H1 (cell line): ENCODE data around the gene CCDC33. TPM values are rescaled to one million over a fixed set of nuclear protein-coding genes. Genes with fewer than 3 reads are reported as not detected.
A peak's percentile ranks its signal among the peaks of the same experiment; 100 is the strongest.

Experiments used
- CTCF ChIA-PET: fragments of 300-600 bp; sonication (Branson Sonifier 250); formaldehyde crosslinking; loops from one replicate; lab custom pipeline; 2021; ENCODE audit not compliant: partially characterized antibody; lab: Charles Lee
- POLR2A ChIA-PET: fragments of 300-600 bp; sonication (Branson Sonifier 250); formaldehyde crosslinking; loops from one replicate; lab custom pipeline; 2021; ENCODE audit warnings: inconsistent platforms; ENCODE audit not compliant: partially characterized antibody; lab: Charles Lee
- DNase-seq, 2 experiments: peaks; one replicate each; pipeline versions ENCODE4 v3.0.0 to v3.0.0-alpha.2; 2010 to 2022; ENCODE audit warnings: low spot score in 2 of 2, low read depth in 1 of 2, mixed read lengths in 1 of 2
- FAIRE-seq: peaks from 2 replicates; lab custom pipeline; 2011; peaks lifted over from hg19 to GRCh38; lab: Jason Lieb, UNC
- H2AFZ ChIP-seq: 2 replicates; pipeline ENCODE4 v1.8.1; 2012; ENCODE audit warnings: low read length, inconsistent platforms
- H2AK5ac ChIP-seq: 2 replicates; pipeline ENCODE4 v1.6.1; 2013; ENCODE audit warnings: low read depth, low read length
- H2BK120ac ChIP-seq: replicated peaks from 2 replicates; pipeline ENCODE3; 2013; ENCODE audit warnings: low read depth, low read length, inconsistent platforms
- H2BK12ac ChIP-seq: 2 replicates; pipeline ENCODE4 v1.6.1; 2013; ENCODE audit warnings: low read depth, low read length
- H2BK15ac ChIP-seq: 2 replicates; pipeline ENCODE4 v1.6.1; 2013; ENCODE audit warnings: low read length
- H2BK20ac ChIP-seq: 2 replicates; pipeline ENCODE4 v1.6.1; 2013; ENCODE audit warnings: low read length
- H2BK5ac ChIP-seq: 2 replicates; pipeline ENCODE4 v1.6.1; 2013; ENCODE audit warnings: low read depth, low read length
- H3K14ac ChIP-seq: 2 replicates; pipeline ENCODE4 v1.6.1; 2013; ENCODE audit warnings: inconsistent platforms; ENCODE audit not compliant: insufficient read length
- H3K18ac ChIP-seq: 2 replicates; pipeline ENCODE4 v1.6.1; 2013; ENCODE audit warnings: low read length; ENCODE audit errors: extremely low read depth
- H3K23ac ChIP-seq: 2 replicates; pipeline ENCODE4 v1.6.1; 2013; ENCODE audit warnings: inconsistent platforms; ENCODE audit not compliant: insufficient read length
- H3K23me2 ChIP-seq: 2 replicates; pipeline ENCODE4 v1.6.1; 2013; ENCODE audit warnings: low read depth, low read length
- H3K27ac ChIP-seq: 2 replicates; pipeline ENCODE4 v1.6.1; 2011; ENCODE audit warnings: low read depth, low read length, inconsistent platforms
- H3K27me3 ChIP-seq, 4 experiments: replicated peaks in 1 of 4; 1 replicate in 1 of 4; 2 replicates in 3 of 4; pipeline versions ENCODE4 v1.6.1 to v1.8.1; 2011 to 2013; ENCODE audit warnings: low read length in 3 of 4, mild to moderate bottlenecking in 3 of 4, inconsistent platforms in 2 of 4, mixed read lengths in 2 of 4, moderate library complexity in 1 of 4; ENCODE audit not compliant: control insufficient read depth in 3 of 4, insufficient read depth in 3 of 4; ENCODE audit errors: extremely low read depth in 1 of 4
- H3K36me3 ChIP-seq, 4 experiments: 2 replicates each; pipeline versions ENCODE4 v1.6.1 to v1.8.1; 2011 to 2013; ENCODE audit warnings: mild to moderate bottlenecking in 4 of 4, low read length in 3 of 4, moderate library complexity in 2 of 4, control low read depth in 1 of 4, inconsistent platforms in 1 of 4; ENCODE audit not compliant: insufficient read depth in 4 of 4, control insufficient read depth in 2 of 4
- H3K4ac ChIP-seq: replicated peaks from 2 replicates; pipeline ENCODE3; 2013; ENCODE audit warnings: low read length, low read depth, mixed read lengths, inconsistent platforms; ENCODE audit not compliant: insufficient read length
- H3K4me1 ChIP-seq, 4 experiments: replicated peaks in 1 of 4; 1 replicate in 1 of 4; 2 replicates in 3 of 4; pipeline versions ENCODE4 v1.6.1 to v1.8.1; 2011 to 2013; ENCODE audit warnings: low read length in 3 of 4, inconsistent platforms in 2 of 4, mixed read lengths in 1 of 4; ENCODE audit not compliant: insufficient read depth in 4 of 4, control insufficient read depth in 3 of 4
- H3K4me2 ChIP-seq, 2 experiments: 2 replicates each; pipeline versions ENCODE4 v1.6.1 to v1.8.1; 2011 to 2013; ENCODE audit warnings: low read depth in 2 of 2, low read length in 2 of 2, control low read depth in 1 of 2, inconsistent platforms in 1 of 2, mild to moderate bottlenecking in 1 of 2; ENCODE audit not compliant: insufficient read depth in 1 of 2
- H3K4me3 ChIP-seq, 4 experiments: fragments of 200-600, 300-600 bp in 1 of 4; sonication (generic), shearing (Covaris generic), sonication (Bioruptor Twin) in 1 of 4; 2 replicates each; pipeline versions ENCODE4 v1.5.1 to v1.8.1; 2011 to 2016; ENCODE audit warnings: low read length in 4 of 4, low read depth in 3 of 4, control low read depth in 2 of 4, inconsistent platforms in 2 of 4, mild to moderate bottlenecking in 2 of 4, mixed read lengths in 1 of 4, moderate library complexity in 1 of 4; ENCODE audit not compliant: insufficient read depth in 2 of 4; ENCODE audit errors: extremely low read depth in 1 of 4
- H3K56ac ChIP-seq: replicated peaks from 2 replicates; pipeline ENCODE3; 2013; ENCODE audit warnings: low read depth, mild to moderate bottlenecking, mixed read lengths, low read length, inconsistent platforms; ENCODE audit not compliant: insufficient read length
- H3K79me1 ChIP-seq: 2 replicates; pipeline ENCODE4 v1.6.1; 2013; ENCODE audit warnings: low read depth, low read length, control low read depth
- H3K79me2 ChIP-seq, 2 experiments: 2 replicates each; pipeline versions ENCODE4 v1.6.1 to v1.8.1; 2012 to 2013; ENCODE audit warnings: low read length in 2 of 2, mild to moderate bottlenecking in 2 of 2, inconsistent platforms in 1 of 2; ENCODE audit not compliant: insufficient read depth in 2 of 2, control insufficient read depth in 1 of 2
- H3K9ac ChIP-seq, 4 experiments: replicated peaks in 1 of 4; 1 replicate in 1 of 4; 2 replicates in 3 of 4; pipeline versions ENCODE4 v1.6.1 to v1.8.1; 2011 to 2013; ENCODE audit warnings: low read depth in 3 of 4, low read length in 3 of 4, control low read depth in 2 of 4, mild to moderate bottlenecking in 2 of 4, moderate library complexity in 2 of 4, inconsistent platforms in 1 of 4; ENCODE audit errors: extremely low read depth in 1 of 4
- H3K9me3 ChIP-seq, 2 experiments: 2 replicates each; pipeline versions ENCODE4 v1.6.1 to v1.8.1; 2012 to 2013; ENCODE audit warnings: mild to moderate bottlenecking in 2 of 2, moderate library complexity in 2 of 2, control low read depth in 1 of 2, inconsistent platforms in 1 of 2, low read depth in 1 of 2, low read length in 1 of 2, mixed read lengths in 1 of 2; ENCODE audit not compliant: insufficient read depth in 2 of 2
- H4K20me1 ChIP-seq, 2 experiments: replicated peaks in 1 of 2; 2 replicates each; pipeline versions ENCODE3 to v1.8.1; 2011 to 2013; ENCODE audit warnings: inconsistent platforms in 2 of 2, low read length in 2 of 2, mild to moderate bottlenecking in 1 of 2; ENCODE audit not compliant: insufficient read depth in 2 of 2, control insufficient read depth in 1 of 2
- H4K5ac ChIP-seq: 2 replicates; pipeline ENCODE4 v1.6.1; 2013; ENCODE audit warnings: low read length, low read depth, mixed read lengths, inconsistent platforms; ENCODE audit not compliant: insufficient read length
- H4K8ac ChIP-seq: 2 replicates; pipeline ENCODE4 v1.8.0; 2013; ENCODE audit warnings: mild to moderate bottlenecking, moderate library complexity, low read length, inconsistent platforms; ENCODE audit not compliant: insufficient read depth; ENCODE audit errors: extremely low read depth
- H4K91ac ChIP-seq: replicated peaks from 2 replicates; pipeline ENCODE3; 2013; ENCODE audit warnings: low read length, mixed read lengths, inconsistent platforms; ENCODE audit not compliant: insufficient read length
- ASH2L ChIP-seq: fragments of 200-600, 300-600 bp; sonication (generic); IDR thresholded peaks from one replicate; pipeline ENCODE4 v1.7.1; 2017; ENCODE audit warnings: low read length
- RAD21 ChIP-seq, 2 experiments: IDR thresholded peaks in 1 of 2; conservative IDR thresholded peaks in 1 of 2; 2 replicates each; pipeline ENCODE4 v1.6.1; 2011; ENCODE audit warnings: low read depth in 2 of 2, low read length in 2 of 2, improper control_type of control experiment in 1 of 2, inconsistent platforms in 1 of 2, mild to moderate bottlenecking in 1 of 2, moderate library complexity in 1 of 2
- WGBS, 2 experiments: shearing (Covaris generic) in 1 of 2; methylation state at CpG; one replicate each; pipeline versions ENCODE4 v1.1.6 to v1.1.7; 2013 to 2015; ENCODE audit warnings: low lambda C conversion rate in 2 of 2, mixed read lengths in 2 of 2, inconsistent platforms in 1 of 2, low coverage in 1 of 2, missing lambda C conversion rate in 1 of 2; ENCODE audit not compliant: insufficient replicate concordance in 2 of 2, insufficient coverage in 1 of 2, insufficient read length in 1 of 2; ENCODE audit errors: extremely low coverage in 1 of 2, missing lambda C conversion rate in 1 of 2; 5-methylcytosine and 5-hydroxymethylcytosine counted together
- polyA plus RNA-seq, 7 experiments: library from polyadenylated mRNA; depleted of rRNA in 3 of 7; stranded (reverse) in 5 of 7; unstranded in 2 of 7; fragments of >200 nt in 5 of 7; fragments of 200-250 nt in 2 of 7; gene quantifications; 1 replicate in 5 of 7; 2 replicates in 1 of 7; 4 replicates in 1 of 7; pipeline versions ENCODE4 v1.2.1 to v1.2.3, GENCODE V29; 2011 to 2013; ENCODE audit warnings: missing spikeins in 2 of 7, mixed read lengths in 2 of 7
- total RNA-seq: library from RNA; stranded (reverse); fragmentation: NEBNext Ultra II Directional; extraction: Animal tissue kit (Norgen Biotek cat#: 25700); gene quantifications from 2 replicates; pipeline ENCODE4 v1.2.1, GENCODE V29; 2021
- TF ChIP-seq, protein P1 (sequence below), 3 experiments: IDR thresholded peaks; 1 replicate in 2 of 3; 2 replicates in 1 of 3; pipeline versions ENCODE4 v1.5.1 to v1.6.1; 2011; ENCODE audit warnings: low read length in 3 of 3, mild to moderate bottlenecking in 3 of 3, inconsistent platforms in 2 of 3, low read depth in 1 of 3, moderate library complexity in 1 of 3; ENCODE audit not compliant: insufficient read depth in 1 of 3; ENCODE audit errors: control extremely low read depth in 1 of 3

Gene CCDC33
- total and polyA plus RNA-seq, 2 of the 8 experiments (the other 6 are each of a cell fraction or from before 2014, with no cell fraction given) = 2.0 to 2.7 TPM

- H3K4me3 ChIP-seq = peak overlapping the region in 1 of 4 experiments; percentile 74; a peak in 3 of 8 replicates
- H3K9me3 ChIP-seq = no peaks in the 10 kb centered on the region
- H3K18ac ChIP-seq = no peak overlapping the region; the same call in 1 of the 2 replicates
- no peak overlapping the region for H3K56ac ChIP-seq
- H3K23me2 ChIP-seq = peaks cover 6% of the 10 kb centered on the region; the same call in 1 of the 2 replicates
- no peak overlapping the region for H4K91ac ChIP-seq
- peaks cover 0 to 3% (median 0%) of the 10 kb centered on the region in 4 experiments; a peak in 3 of 7 replicates for H3K27me3 ChIP-seq
- H2AFZ ChIP-seq = no peak overlapping the region; the same call in 1 of the 2 replicates
- H4K8ac ChIP-seq = no peak overlapping the region
- H2BK5ac ChIP-seq = 0 out of 2 replicates have a peak overlapping the region, but pooled peaks have one; percentile 92
- H2BK15ac ChIP-seq = 0 out of 2 replicates have a peak overlapping the region, but pooled peaks have one; percentile 97
- no peak overlapping the region for H3K9ac ChIP-seq
- H3K14ac ChIP-seq = no peak overlapping the region
- peak; percentile 48 for FAIRE-seq
- TF ChIP-seq, protein P1, sequence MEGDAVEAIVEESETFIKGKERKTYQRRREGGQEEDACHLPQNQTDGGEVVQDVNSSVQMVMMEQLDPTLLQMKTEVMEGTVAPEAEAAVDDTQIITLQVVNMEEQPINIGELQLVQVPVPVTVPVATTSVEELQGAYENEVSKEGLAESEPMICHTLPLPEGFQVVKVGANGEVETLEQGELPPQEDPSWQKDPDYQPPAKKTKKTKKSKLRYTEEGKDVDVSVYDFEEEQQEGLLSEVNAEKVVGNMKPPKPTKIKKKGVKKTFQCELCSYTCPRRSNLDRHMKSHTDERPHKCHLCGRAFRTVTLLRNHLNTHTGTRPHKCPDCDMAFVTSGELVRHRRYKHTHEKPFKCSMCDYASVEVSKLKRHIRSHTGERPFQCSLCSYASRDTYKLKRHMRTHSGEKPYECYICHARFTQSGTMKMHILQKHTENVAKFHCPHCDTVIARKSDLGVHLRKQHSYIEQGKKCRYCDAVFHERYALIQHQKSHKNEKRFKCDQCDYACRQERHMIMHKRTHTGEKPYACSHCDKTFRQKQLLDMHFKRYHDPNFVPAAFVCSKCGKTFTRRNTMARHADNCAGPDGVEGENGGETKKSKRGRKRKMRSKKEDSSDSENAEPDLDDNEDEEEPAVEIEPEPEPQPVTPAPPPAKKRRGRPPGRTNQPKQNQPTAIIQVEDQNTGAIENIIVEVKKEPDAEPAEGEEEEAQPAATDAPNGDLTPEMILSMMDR (IDR thresholded peaks at IDR 0.05; ENCODE audit: control extremely low read depth in 1 of 3, insufficient read depth in 1 of 3, low read depth in 1 of 3, low read length in 3 of 3) = peak; percentile 72 to 93 (median 73)
- TF ChIP-seq ASH2L (no peak), RAD21 (IDR thresholded peaks at IDR 0.05 in 1 of 2, conservative IDR thresholded peaks at IDR 0.05 in 1 of 2; ENCODE audit: low read depth in 2 of 2, low read length in 2 of 2) (peak; percentile 72 to 75)
- CTCF ChIA-PET = interaction anchor here (0.9 to 36.8 kb wide), 26 partner anchors 8 to 424 kb away, joined by 3 to 1311 read pairs (median 5); partner anchors contain the start of genes CYP11A1 and SEMA7A
- no peaks in the 10 kb centered on the region for H4K20me1 ChIP-seq
- no peak overlapping the region for H2BK20ac ChIP-seq
- WGBS, 2 experiments = 21% methylated on average over 9 of the region's 9 CpGs; no CpG with 5 or more reads in 1 of the 2 experiments
- no peaks in the 10 kb centered on the region for H3K36me3 ChIP-seq
- POLR2A ChIA-PET = interaction anchor here (1.6 kb wide), 1 partner anchor 9 kb away, joined by 5 read pairs; no protein-coding TSS in a partner anchor
- H3K4me2 ChIP-seq = peak overlapping the region; percentile 76 to 99
- H3K23ac ChIP-seq = no peak overlapping the region
- no peak overlapping the region for H3K4ac ChIP-seq
- no peak overlapping the region for H2AK5ac ChIP-seq
- no peak overlapping the region for H4K5ac ChIP-seq
- no peak overlapping the region for H2BK120ac ChIP-seq
- H3K79me2 ChIP-seq = no peaks in the 10 kb centered on the region
- H3K4me1 ChIP-seq = peaks cover 4 to 17% (median 10%) of the 10 kb centered on the region in 4 experiments
- H3K79me1 ChIP-seq = no peaks in the 10 kb centered on the region; the same call in 1 of the 2 replicates
- peak overlapping the region; percentile 71; the same call in 1 of the 2 replicates for H2BK12ac ChIP-seq
- DNase-seq = peak in 1 of 2 experiments; percentile 89
- H3K27ac ChIP-seq = no peak overlapping the region
Measured at GRCh38 chr15:74375303-74375693, 139.2 kb downstream of the CCDC33 start.
